Activated CD4-positive, alpha-beta memory T cell treated with anti-CD3 and anti-CD28 coated beads for 36 hours (primary cell): ENCODE data around the gene OSGIN1. TPM values are rescaled to one million over a fixed set of nuclear protein-coding genes. Genes with fewer than 3 reads are reported as not detected.

Source experiments
- CTCF ChIA-PET: fragments of 350-600 bp; sonication (Branson Sonifier 250); formaldehyde crosslinking; loops from one replicate; lab custom pipeline; 2021; ENCODE audit warnings: antibody characterized with exemption, inconsistent platforms; lab: Charles Lee
- POLR2A ChIA-PET: fragments of 350-600 bp; sonication (Branson Sonifier 250); formaldehyde crosslinking; loops from one replicate; lab custom pipeline; 2021; ENCODE audit warnings: antibody characterized with exemption; lab: Charles Lee
- DNase-seq: peaks from one replicate; pipeline ENCODE4 v3.0.0-alpha.2; 2020
- H3K27ac Mint-ChIP-seq: one replicate; pipeline ENCODE4 v1.8.0; 2021; ENCODE audit warnings: mixed read lengths
- H3K27me3 Mint-ChIP-seq: one replicate; pipeline ENCODE4 v1.8.0; 2021; ENCODE audit warnings: mixed read lengths
- H3K36me3 Mint-ChIP-seq: one replicate; pipeline ENCODE4 v1.8.0; 2021; ENCODE audit warnings: mixed read lengths
- H3K4me1 Mint-ChIP-seq: one replicate; pipeline ENCODE4 v1.8.0; 2021; ENCODE audit warnings: low read depth, mixed read lengths
- H3K4me3 Mint-ChIP-seq: one replicate; pipeline ENCODE4 v1.8.0; 2021; ENCODE audit warnings: mild to moderate bottlenecking, mixed read lengths
- H3K9me3 Mint-ChIP-seq: one replicate; pipeline ENCODE4 v1.8.0; 2021; ENCODE audit warnings: mixed read lengths
- intact Hi-C: fragments of 100-400 bp; cut with micrococcal nuclease; formaldehyde crosslinking; loops from one replicate; pipeline ENCODE4 v1.15.1; 2023
- total RNA-seq, 2 experiments: library from RNA; stranded (reverse); gene quantifications; one replicate each; pipeline ENCODE4 v1.2.3, GENCODE V29; 2021

Gene OSGIN1
- total RNA-seq, 2 experiments from 2014 or later = 0.34 to 0.40 TPM

DNA sequence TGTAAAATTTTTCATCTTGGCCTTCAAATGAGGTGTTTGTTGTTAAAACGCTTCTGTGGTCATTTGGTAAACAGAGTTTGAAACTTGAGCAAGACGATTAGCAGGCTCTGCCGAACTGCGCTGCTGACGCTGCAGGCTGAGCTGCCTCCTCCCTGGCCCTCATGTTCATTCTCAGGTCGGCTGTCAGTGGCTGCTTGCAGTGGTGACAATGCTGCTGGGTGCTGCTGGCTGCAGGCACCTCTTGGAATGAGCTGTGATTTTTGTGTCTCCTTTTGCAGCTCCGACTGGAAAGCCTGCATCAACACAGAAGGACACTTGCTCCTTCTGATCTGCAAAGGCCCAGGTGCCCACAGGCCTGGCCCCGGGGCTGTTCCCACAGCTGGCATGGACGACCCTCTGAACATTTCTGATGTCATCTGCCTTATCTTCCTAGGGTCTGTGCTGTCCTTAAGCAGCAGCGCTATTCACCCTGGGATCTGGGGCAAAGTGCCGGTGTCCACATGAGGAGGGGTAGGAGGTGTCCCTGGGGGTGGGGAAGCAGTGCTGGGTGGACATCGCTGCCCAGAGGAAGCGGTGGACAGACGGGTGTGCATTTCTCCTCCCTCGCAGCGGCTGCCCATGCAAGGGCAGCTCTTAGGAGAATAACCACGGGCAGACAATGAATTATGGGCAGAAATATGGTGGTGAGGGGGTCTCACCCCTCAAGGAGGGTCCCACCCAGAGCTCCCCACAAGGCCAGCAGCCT is 23.1 kb upstream of the OSGIN1 start:
- H3K9me3 Mint-ChIP-seq = no peaks in the 10 kb centered on the region
- intact Hi-C loops = no loop called here
- DNase-seq = no peak
- H3K27me3 Mint-ChIP-seq = no peaks in the 10 kb centered on the region
- no peaks in the 10 kb centered on the region for H3K36me3 Mint-ChIP-seq
- CTCF ChIA-PET = interaction anchor here (0.8 to 1.2 kb wide), 2 partner anchors 27 to 137 kb away, joined by 3 read pairs; no protein-coding TSS in a partner anchor
- peaks cover 3% of the 10 kb centered on the region for H3K4me1 Mint-ChIP-seq
- H3K27ac Mint-ChIP-seq = no peak overlapping the region
- no peak overlapping the region for H3K4me3 Mint-ChIP-seq
- POLR2A ChIA-PET = no interaction called here

GRCh38 chr16:83930730-83931500 is 22.1 kb upstream of the OSGIN1 start:
- peaks cover 3% of the 10 kb centered on the region for H3K4me1 Mint-ChIP-seq
- DNase-seq = no peak
- no peak overlapping the region for H3K4me3 Mint-ChIP-seq
- ChIA-PET CTCF (no interaction called here), POLR2A (no interaction called here)
- H3K27ac Mint-ChIP-seq = no peak overlapping the region
- intact Hi-C loops = no loop called here
- no peaks in the 10 kb centered on the region for H3K9me3 Mint-ChIP-seq
- no peaks in the 10 kb centered on the region for H3K27me3 Mint-ChIP-seq
- no peaks in the 10 kb centered on the region for H3K36me3 Mint-ChIP-seq

GRCh38 chr16:83931556-83931955 is 21.5 kb upstream of the OSGIN1 start:
- CTCF ChIA-PET = no interaction called here
- no peak for DNase-seq
- H3K36me3 Mint-ChIP-seq = no peaks in the 10 kb centered on the region
- no peaks in the 10 kb centered on the region for H3K9me3 Mint-ChIP-seq
- H3K27me3 Mint-ChIP-seq = no peaks in the 10 kb centered on the region
- no peak overlapping the region for H3K4me3 Mint-ChIP-seq
- H3K27ac Mint-ChIP-seq = no peak overlapping the region
- POLR2A ChIA-PET = no interaction called here
- intact Hi-C loops = no loop called here
- peaks cover 1% of the 10 kb centered on the region for H3K4me1 Mint-ChIP-seq

- no peak for DNase-seq
- intact Hi-C loops = no loop called here
- Mint-ChIP-seq H3K27me3 (no peaks in the 10 kb centered on the region), H3K36me3 (no peaks in the 10 kb centered on the region), H3K27ac (no peak overlapping the region), H3K4me3 (no peak overlapping the region), H3K4me1 (no peaks in the 10 kb centered on the region), H3K9me3 (no peaks in the 10 kb centered on the region)
- POLR2A ChIA-PET = interaction anchor here (0.6 kb wide), 1 partner anchor 20 kb away, joined by 3 read pairs; no protein-coding TSS in a partner anchor
- CTCF ChIA-PET = no interaction called here
Measured at GRCh38 chr16:83932304-83932703, 20.7 kb upstream of the OSGIN1 start.

- Mint-ChIP-seq H3K36me3 (no peaks in the 10 kb centered on the region), H3K27me3 (no peaks in the 10 kb centered on the region), H3K27ac (no peak overlapping the region), H3K4me1 (no peaks in the 10 kb centered on the region), H3K9me3 (no peaks in the 10 kb centered on the region), H3K4me3 (no peak overlapping the region)
- intact Hi-C loops = no loop called here
- ChIA-PET POLR2A (no interaction called here), CTCF (no interaction called here)
- DNase-seq = no peak
Measured at GRCh38 chr16:83932955-83933673, 19.9 kb upstream of the OSGIN1 start.

GRCh38 chr16:83933885-83934683 is 19.0 kb upstream of the OSGIN1 start:
- Mint-ChIP-seq H3K4me3 (no peak overlapping the region), H3K4me1 (no peaks in the 10 kb centered on the region), H3K9me3 (no peaks in the 10 kb centered on the region), H3K27ac (no peak overlapping the region), H3K36me3 (no peaks in the 10 kb centered on the region), H3K27me3 (no peaks in the 10 kb centered on the region)
- POLR2A ChIA-PET = no interaction called here
- no peak for DNase-seq
- intact Hi-C loops = no loop called here
- CTCF ChIA-PET = no interaction called here

DNA sequence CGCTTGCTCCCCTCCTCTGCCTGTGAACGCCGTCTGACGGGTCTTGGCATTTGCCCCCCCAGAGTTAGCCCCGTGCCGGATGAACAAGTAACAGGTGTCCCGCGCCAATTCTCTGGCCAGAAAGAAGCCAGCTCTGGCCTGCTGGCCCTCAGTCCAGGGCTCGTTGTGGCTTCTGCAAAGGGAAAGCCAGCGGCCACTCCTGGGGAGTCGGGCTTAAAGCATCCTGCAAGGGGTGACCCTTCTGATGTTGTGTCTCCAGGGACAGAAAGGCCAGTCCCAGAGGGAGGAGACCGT is 18.4 kb upstream of the OSGIN1 start:
- ChIA-PET POLR2A (no interaction called here), CTCF (no interaction called here)
- Mint-ChIP-seq H3K36me3 (no peaks in the 10 kb centered on the region), H3K4me3 (no peak overlapping the region), H3K4me1 (no peaks in the 10 kb centered on the region), H3K27ac (no peak overlapping the region), H3K27me3 (no peaks in the 10 kb centered on the region), H3K9me3 (no peaks in the 10 kb centered on the region)
- intact Hi-C loops = no loop called here
- DNase-seq = no peak

- no peak for DNase-seq
- no peaks in the 10 kb centered on the region for H3K9me3 Mint-ChIP-seq
- ChIA-PET CTCF (no interaction called here), POLR2A (no interaction called here)
- H3K27ac Mint-ChIP-seq = no peak overlapping the region
- intact Hi-C loops = no loop called here
- H3K4me1 Mint-ChIP-seq = no peaks in the 10 kb centered on the region
- no peaks in the 10 kb centered on the region for H3K27me3 Mint-ChIP-seq
- H3K4me3 Mint-ChIP-seq = no peak overlapping the region
- H3K36me3 Mint-ChIP-seq = no peaks in the 10 kb centered on the region
Measured at GRCh38 chr16:83935005-83935857, 17.8 kb upstream of the OSGIN1 start.

GRCh38 chr16:83935858-83936255 is 17.2 kb upstream of the OSGIN1 start:
- Mint-ChIP-seq H3K9me3 (no peaks in the 10 kb centered on the region), H3K4me1 (no peaks in the 10 kb centered on the region), H3K36me3 (no peaks in the 10 kb centered on the region), H3K4me3 (no peak overlapping the region), H3K27me3 (no peaks in the 10 kb centered on the region), H3K27ac (no peak overlapping the region)
- POLR2A ChIA-PET = no interaction called here
- CTCF ChIA-PET = no interaction called here
- no peak for DNase-seq
- intact Hi-C loops = no loop called here

DNA sequence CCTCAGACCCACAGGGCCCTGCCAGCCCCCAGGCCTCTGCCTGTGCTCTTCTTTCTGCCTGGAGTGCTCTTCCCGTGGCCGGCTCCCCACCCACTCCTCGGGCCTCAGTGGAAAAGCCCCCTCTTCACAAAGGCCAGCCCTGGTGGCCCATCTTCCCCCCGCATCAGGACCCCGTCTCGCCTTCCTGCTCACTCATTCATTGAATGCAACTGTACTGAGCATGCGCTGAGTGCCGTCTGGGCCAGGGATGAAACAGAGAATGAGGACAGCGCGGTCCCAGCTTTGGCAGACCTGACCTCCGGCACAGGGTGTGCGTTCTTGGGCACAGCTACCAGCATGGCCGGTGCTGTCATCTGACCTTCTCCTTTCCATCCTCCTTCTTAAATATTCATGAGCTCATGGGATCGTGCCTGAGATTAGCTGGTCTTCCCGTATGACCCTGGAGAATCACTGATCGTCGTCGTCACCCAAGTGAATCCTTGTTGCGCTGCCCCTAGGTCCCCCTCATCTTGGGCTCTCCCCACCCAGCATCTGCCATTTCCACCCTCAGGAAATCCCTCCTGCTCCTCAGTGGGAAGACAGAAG is 16.4 kb upstream of the OSGIN1 start:
- intact Hi-C loops = no loop called here
- CTCF ChIA-PET = no interaction called here

GRCh38 chr16:83937267-83937666 is 15.8 kb upstream of the OSGIN1 start:
- Mint-ChIP-seq H3K9me3 (no peaks in the 10 kb centered on the region), H3K27me3 (no peaks in the 10 kb centered on the region), H3K4me3 (no peak overlapping the region), H3K4me1 (no peaks in the 10 kb centered on the region), H3K36me3 (no peaks in the 10 kb centered on the region), H3K27ac (no peak overlapping the region)
- ChIA-PET POLR2A (no interaction called here), CTCF (no interaction called here)
- intact Hi-C loops = no loop called here
- no peak for DNase-seq

More for the DNA sequence above, 16.4 kb upstream of the OSGIN1 start:
- Mint-ChIP-seq H3K4me3 (no peak overlapping the region), H3K27ac (no peak overlapping the region), H3K4me1 (no peaks in the 10 kb centered on the region), H3K36me3 (no peaks in the 10 kb centered on the region), H3K27me3 (no peaks in the 10 kb centered on the region), H3K9me3 (no peaks in the 10 kb centered on the region)
- POLR2A ChIA-PET = no interaction called here
- DNase-seq = no peak
